ENCODE data around the gene MCF2L2.

MCF2L2 gene

GRCh38 chr3:183354325-183354831 lies 74.0 kb downstream of the MCF2L2 start:
- H3K36me3 ChIP-seq (replicated peaks): no peaks in the 10 kb centered on the region
- DNase-seq: no peak

GRCh38 chr3:183353421-183353820 lies 75.0 kb downstream of the MCF2L2 start:
- in situ Hi-C loops (cut with HindIII; ENCODE audit: low pct_ligation_motif_present, low sequenced_read_pairs): no loop called here
- no peak for TF ChIP-seq CTCF (IDR thresholded peaks at IDR 0.05; ENCODE audit: low read depth, low read length, missing control alignments)
- DNase-seq: no peak
- no peaks in the 10 kb centered on the region for H3K36me3 ChIP-seq (replicated peaks)
- no peak overlapping the region for H3K4me3 ChIP-seq (ENCODE audit: low read depth, low read length)
- no peak overlapping the region for H3K27ac ChIP-seq
- no peaks in the 10 kb centered on the region for H3K27me3 ChIP-seq (replicated peaks)

More at GRCh38 chr3:183354325-183354831, 74.0 kb downstream of the MCF2L2 start:
- in situ Hi-C loops (cut with HindIII; ENCODE audit: low pct_ligation_motif_present, low sequenced_read_pairs): no loop called here
- H3K4me3 ChIP-seq (ENCODE audit: low read depth, low read length): no peak overlapping the region
- H3K27me3 ChIP-seq (replicated peaks): no peaks in the 10 kb centered on the region
- TF ChIP-seq CTCF (IDR thresholded peaks at IDR 0.05; ENCODE audit: low read depth, low read length, missing control alignments): no peak
- H3K27ac ChIP-seq: no peak overlapping the region

- no peak overlapping the region for H3K4me3 ChIP-seq (ENCODE audit: low read depth, low read length)
- no peak for DNase-seq
- H3K27me3 ChIP-seq (replicated peaks): no peaks in the 10 kb centered on the region
- H3K27ac ChIP-seq: no peak overlapping the region
- no peak for TF ChIP-seq CTCF (IDR thresholded peaks at IDR 0.05; ENCODE audit: low read depth, low read length, missing control alignments)
- no peaks in the 10 kb centered on the region for H3K36me3 ChIP-seq (replicated peaks)
- in situ Hi-C loops (cut with HindIII; ENCODE audit: low pct_ligation_motif_present, low sequenced_read_pairs): no loop called here
Observed at GRCh38 chr3:183350164-183350563, 78.3 kb downstream of the MCF2L2 start.

- no peak for DNase-seq
- H3K27ac ChIP-seq: no peak overlapping the region
- in situ Hi-C loops (cut with HindIII; ENCODE audit: low pct_ligation_motif_present, low sequenced_read_pairs): no loop called here
Observed at GRCh38 chr3:183349421-183350157, 78.8 kb downstream of the MCF2L2 start.

GRCh38 chr3:183342824-183343223 lies 85.6 kb downstream of the MCF2L2 start:
- no peaks in the 10 kb centered on the region for H3K36me3 ChIP-seq (replicated peaks)
- H3K27me3 ChIP-seq (replicated peaks): no peaks in the 10 kb centered on the region
- no peak for TF ChIP-seq CTCF (IDR thresholded peaks at IDR 0.05; ENCODE audit: low read depth, low read length, missing control alignments)
- H3K4me3 ChIP-seq (ENCODE audit: low read depth, low read length): no peak overlapping the region
- no peak overlapping the region for H3K27ac ChIP-seq
- no peak for DNase-seq
- in situ Hi-C loops (cut with HindIII; ENCODE audit: low pct_ligation_motif_present, low sequenced_read_pairs): no loop called here

More at GRCh38 chr3:183349421-183350157, 78.8 kb downstream of the MCF2L2 start:
- Histone ChIP-seq H3K36me3 (replicated peaks) (no peaks in the 10 kb centered on the region), H3K4me3 (ENCODE audit: low read depth, low read length) (no peak overlapping the region), H3K27me3 (replicated peaks) (no peaks in the 10 kb centered on the region)
- no peak for TF ChIP-seq CTCF (IDR thresholded peaks at IDR 0.05; ENCODE audit: low read depth, low read length, missing control alignments)
